K562 (cell line): ENCODE measurements around the gene ZDHHC5. TPM values are rescaled to one million over a fixed set of nuclear protein-coding genes. Genes with fewer than 3 reads are reported as not detected.

Experiments
- ATF6 ChIP-seq: sonication (generic); formaldehyde crosslinking; IDR thresholded peaks from 2 replicates; pipeline ENCODE4 v1.4.0; 2020; ENCODE audit warnings: mild to moderate bottlenecking, missing genetic modification reagents
- BCLAF1 ChIP-seq, 2 experiments: fragments of 450-650 bp in 1 of 2; IDR thresholded peaks; 2 replicates each; pipeline ENCODE4 v1.6.1; 2011 to 2017; ENCODE audit warnings: low read depth in 2 of 2, antibody characterized with exemption in 1 of 2, borderline replicate concordance in 1 of 2, low read length in 1 of 2, mild to moderate bottlenecking in 1 of 2, mixed read lengths in 1 of 2; ENCODE audit not compliant: control insufficient read depth in 1 of 2
- CAMTA2 ChIP-seq: fragments of 250-450 bp; sonication (Bioruptor Pico); conservative IDR thresholded peaks from 2 replicates; pipeline ENCODE4 v1.5.1; 2022
- EP400 ChIP-seq: fragments of 450-650 bp; IDR thresholded peaks from 2 replicates; pipeline ENCODE4 v1.6.1; 2017; ENCODE audit warnings: antibody characterized with exemption, mild to moderate bottlenecking, moderate library complexity
- EZH2 ChIP-seq: IDR thresholded peaks from 2 replicates; pipeline ENCODE4 v1.6.1; 2012; ENCODE audit warnings: low read depth, mild to moderate bottlenecking, inconsistent platforms, low read length, borderline replicate concordance
- GABPA ChIP-seq: fragments of 200-800 bp; sonication (Bioruptor generic); conservative IDR thresholded peaks from 2 replicates; pipeline ENCODE4 v1.6.1; 2016; ENCODE audit warnings: low read depth, missing genetic modification characterization, missing compliant biosample characterization
- GATAD2A ChIP-seq: fragments of 450-650 bp; IDR thresholded peaks from 2 replicates; pipeline ENCODE4 v1.6.1; 2017
- HEY1 ChIP-seq: fragments of 250-450 bp; sonication (Bioruptor Pico); IDR thresholded peaks from 2 replicates; pipeline ENCODE4 v1.5.0; 2020; ENCODE audit warnings: mild to moderate bottlenecking, moderate library complexity, borderline replicate concordance
- MTA3 ChIP-seq: fragments of 450-650 bp; formaldehyde crosslinking; IDR thresholded peaks from 2 replicates; pipeline ENCODE4 v1.6.1; 2017; ENCODE audit warnings: mild to moderate bottlenecking, borderline replicate concordance
- NFYB ChIP-seq: IDR thresholded peaks from 2 replicates; pipeline ENCODE4 v1.6.1; 2011; ENCODE audit warnings: mild to moderate bottlenecking, moderate library complexity; ENCODE audit not compliant: insufficient read length; ENCODE audit errors: extremely low read depth
- NUFIP1 ChIP-seq: fragments of 450-650 bp; IDR thresholded peaks from 2 replicates; pipeline ENCODE4 v1.6.1; 2018; ENCODE audit not compliant: partially characterized antibody
- RBBP5 ChIP-seq: fragments of 200-600 bp; sonication (generic); IDR thresholded peaks from 2 replicates; pipeline ENCODE4 v1.6.1; 2012; ENCODE audit warnings: borderline replicate concordance, mild to moderate bottlenecking, low read length, control low read depth, inconsistent platforms; ENCODE audit not compliant: insufficient read depth, poor library complexity, severe bottlenecking
- RBM39 ChIP-seq: fragments of 200-400 bp; formaldehyde crosslinking; optimal IDR thresholded peaks from 2 replicates; pipeline ENCODE3; 2018; ENCODE audit warnings: low read depth, low read length
- SREBF1 ChIP-seq: fragments of 150-350 bp; IDR thresholded peaks from 2 replicates; pipeline ENCODE4 v1.6.1; 2014; ENCODE audit warnings: antibody characterized with exemption, low read depth, low read length, borderline replicate concordance
- ZNF121 ChIP-seq: sonication (generic); formaldehyde crosslinking; conservative IDR thresholded peaks from 2 replicates; pipeline ENCODE4 v1.8.0; 2022; ENCODE audit warnings: missing genetic modification reagents
- ZNF23 ChIP-seq: fragments of 250-450 bp; sonication (Bioruptor Pico); IDR thresholded peaks from 2 replicates; pipeline ENCODE4 v1.4.0; 2020; ENCODE audit warnings: mild to moderate bottlenecking
- ZNF766 ChIP-seq: fragments of 200-800 bp; sonication (Bioruptor generic); conservative IDR thresholded peaks from 2 replicates; pipeline ENCODE4 v1.6.1; 2016; ENCODE audit warnings: missing genetic modification characterization, missing compliant biosample characterization
- ZSCAN32 ChIP-seq: fragments of 450-650 bp; formaldehyde crosslinking; IDR thresholded peaks from 2 replicates; pipeline ENCODE4 v1.4.0; 2020; ENCODE audit warnings: mild to moderate bottlenecking, moderate library complexity
- polyA plus RNA-seq, 8 experiments: library from polyadenylated mRNA; depleted of rRNA in 4 of 8; stranded (reverse) in 5 of 8; unstranded in 3 of 8; fragments of >200 nt; fragmentation: Nextera tagmentation in 2 of 8; fragmentation: Illumina TruSeq in 1 of 8; extraction: Ambion mirVana in 2 of 8; extraction: Trizol in 1 of 8; gene quantifications; 2 replicates each; pipeline versions ENCODE4 v1.2.1 to v1.2.3, GENCODE V29; 2011 to 2014; ENCODE audit warnings: inconsistent platforms in 1 of 8, missing spikeins in 1 of 8
- total RNA-seq, 7 experiments: library from RNA; depleted of rRNA in 6 of 7; stranded (reverse); fragments of >200 nt in 6 of 7; fragmentation: Illumina TruSeq in 2 of 7; extraction: Trizol in 2 of 7; gene quantifications; 2 replicates each; pipeline versions ENCODE4 v1.2.1 to v1.2.3, GENCODE V29; 2011 to 2021; ENCODE audit warnings: low replicate concordance in 1 of 7
- TF ChIP-seq, protein P1 (sequence below): fragments of 250-450 bp; sonication (Bioruptor Pico); IDR thresholded peaks from 2 replicates; pipeline ENCODE4 v1.8.0; 2022; ENCODE audit warnings: moderate library complexity, mild to moderate bottlenecking, inconsistent platforms

ZDHHC5 gene
- total and polyA plus RNA-seq, 9 of the 15 experiments (the other 6 are each of a cell fraction or from before 2014, with no cell fraction given): 3.8 to 64.2 (median 35.9) TPM

- TF ChIP-seq MTA3: peak; percentile 72
- no peak for TF ChIP-seq NUFIP1
- peak; percentile 75; the same call in 1 of the 2 replicates for TF ChIP-seq EP400
- peak in 1 of 2 experiments; percentile 82; a peak in 1 of 4 replicates for TF ChIP-seq BCLAF1 (IDR thresholded peaks at IDR 0.05; ENCODE audit: borderline replicate concordance in 1 of 2, control insufficient read depth in 1 of 2, low read depth in 2 of 2, low read length in 1 of 2)
- TF ChIP-seq EZH2: no peak
- TF ChIP-seq GATAD2A: no peak
- TF ChIP-seq ZNF121: no peak
- no peak for TF ChIP-seq SREBF1
- no peak for TF ChIP-seq ZSCAN32
- TF ChIP-seq RBM39: no peak
- TF ChIP-seq HEY1 (CRISPR knock-in tag): no peak
- TF ChIP-seq ATF6: no peak; the same call in 1 of the 2 replicates
- TF ChIP-seq RBBP5: peak; percentile 97
- peak; percentile 32 for TF ChIP-seq NFYB
- peak; percentile 88 for TF ChIP-seq GABPA
- peak; percentile 60 for TF ChIP-seq ZNF766 (CRISPR knock-in tag)
- no peak for TF ChIP-seq ZNF23
- TF ChIP-seq CAMTA2 (CRISPR knock-in tag): no peak
- TF ChIP-seq, protein P1, sequence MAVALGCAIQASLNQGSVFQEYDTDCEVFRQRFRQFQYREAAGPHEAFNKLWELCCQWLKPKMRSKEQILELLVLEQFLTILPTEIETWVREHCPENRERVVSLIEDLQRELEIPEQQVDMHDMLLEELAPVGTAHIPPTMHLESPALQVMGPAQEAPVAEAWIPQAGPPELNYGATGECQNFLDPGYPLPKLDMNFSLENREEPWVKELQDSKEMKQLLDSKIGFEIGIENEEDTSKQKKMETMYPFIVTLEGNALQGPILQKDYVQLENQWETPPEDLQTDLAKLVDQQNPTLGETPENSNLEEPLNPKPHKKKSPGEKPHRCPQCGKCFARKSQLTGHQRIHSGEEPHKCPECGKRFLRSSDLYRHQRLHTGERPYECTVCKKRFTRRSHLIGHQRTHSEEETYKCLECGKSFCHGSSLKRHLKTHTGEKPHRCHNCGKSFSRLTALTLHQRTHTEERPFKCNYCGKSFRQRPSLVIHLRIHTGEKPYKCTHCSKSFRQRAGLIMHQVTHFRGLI (CRISPR knock-in tag): no peak
Observed at GRCh38 chr11:57667736-57668433, at the start of gene ZDHHC5 (continued).
